ENCODE data around the gene CD79B. TPM values are rescaled to one million over a fixed set of nuclear protein-coding genes. Genes with fewer than 3 reads are reported as not detected.

Gene CD79B
- total RNA-seq, 2 experiments from 2014 or later: 28.4 to 31.6 TPM

DNA sequence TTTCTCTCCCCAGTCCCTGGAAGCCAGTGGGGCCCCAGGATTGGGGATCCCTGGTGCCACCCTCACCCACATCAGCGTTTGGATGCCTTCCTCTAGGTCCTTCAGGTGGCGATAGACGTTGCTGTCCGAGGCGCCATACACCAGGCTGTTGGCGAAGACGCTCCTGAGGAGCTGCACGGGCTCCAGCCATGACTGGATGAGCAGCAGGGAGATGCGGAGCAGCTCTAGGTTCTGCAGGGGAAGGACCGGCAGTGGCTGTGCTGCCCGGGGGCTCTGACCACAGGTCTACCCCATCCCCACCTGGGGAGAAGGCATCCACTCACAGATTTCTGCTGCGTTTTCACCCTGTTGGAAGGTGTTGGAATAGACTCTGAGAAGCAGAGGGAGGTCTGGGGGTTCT lies 51.4 kb downstream of the CD79B start:
- H3K4me1 Mint-ChIP-seq (ENCODE audit: low read depth): no peaks in the 10 kb centered on the region
- H3K9me3 Mint-ChIP-seq: no peaks in the 10 kb centered on the region
- H3K27me3 Mint-ChIP-seq: no peaks in the 10 kb centered on the region
- DNase-seq (no peak), ATAC-seq (no peak)
- H3K36me3 Mint-ChIP-seq (ENCODE audit: low read depth): no peaks in the 10 kb centered on the region
- ChIA-PET CTCF (interaction anchor here (1.0 to 1.3 kb wide), 3 partner anchors 9 to 23 kb away, joined by 3 to 5 read pairs (median 4); no protein-coding TSS in a partner anchor), POLR2A (no interaction called here)
- H3K27ac Mint-ChIP-seq: no peak overlapping the region
- H3K4me3 Mint-ChIP-seq: no peak overlapping the region
- intact Hi-C loops (cut with micrococcal nuclease): no loop called here
- TF ChIP-seq, protein P1, sequence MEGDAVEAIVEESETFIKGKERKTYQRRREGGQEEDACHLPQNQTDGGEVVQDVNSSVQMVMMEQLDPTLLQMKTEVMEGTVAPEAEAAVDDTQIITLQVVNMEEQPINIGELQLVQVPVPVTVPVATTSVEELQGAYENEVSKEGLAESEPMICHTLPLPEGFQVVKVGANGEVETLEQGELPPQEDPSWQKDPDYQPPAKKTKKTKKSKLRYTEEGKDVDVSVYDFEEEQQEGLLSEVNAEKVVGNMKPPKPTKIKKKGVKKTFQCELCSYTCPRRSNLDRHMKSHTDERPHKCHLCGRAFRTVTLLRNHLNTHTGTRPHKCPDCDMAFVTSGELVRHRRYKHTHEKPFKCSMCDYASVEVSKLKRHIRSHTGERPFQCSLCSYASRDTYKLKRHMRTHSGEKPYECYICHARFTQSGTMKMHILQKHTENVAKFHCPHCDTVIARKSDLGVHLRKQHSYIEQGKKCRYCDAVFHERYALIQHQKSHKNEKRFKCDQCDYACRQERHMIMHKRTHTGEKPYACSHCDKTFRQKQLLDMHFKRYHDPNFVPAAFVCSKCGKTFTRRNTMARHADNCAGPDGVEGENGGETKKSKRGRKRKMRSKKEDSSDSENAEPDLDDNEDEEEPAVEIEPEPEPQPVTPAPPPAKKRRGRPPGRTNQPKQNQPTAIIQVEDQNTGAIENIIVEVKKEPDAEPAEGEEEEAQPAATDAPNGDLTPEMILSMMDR (IDR thresholded peaks at IDR 0.05): no peak

Other genes starting within 250 kb of the CD79B start
- gene LIMD2, start 232.2 kb downstream of the CD79B start, total RNA-seq: 100 to 1,000 TPM; 143 to 145 TPM
- gene STRADA, start 190.5 kb downstream of the CD79B start, total RNA-seq: 10 to 100 TPM; 44.8 to 48.8 TPM
- 10 to 100 TPM; 63.0 to 64.4 TPM for gene CCDC47, start 158.7 kb downstream of the CD79B start, total RNA-seq
- 10 to 100 TPM; 91.9 to 96.0 TPM for gene DDX42, start 158.2 kb downstream of the CD79B start, total RNA-seq
- 100 to 1,000 TPM; 155 to 157 TPM for gene PSMC5, start 104.9 kb downstream of the CD79B start, total RNA-seq
- 10 to 100 TPM; 58.3 to 60.9 TPM for gene FTSJ3, start 104.7 kb downstream of the CD79B start, total RNA-seq
- 100 to 1,000 TPM in 1 of 2 experiments, 10 to 100 TPM in 1; 99.4 to 103 TPM for gene SMARCD2, start 89.6 kb downstream of the CD79B start, total RNA-seq
- not detected for gene CSH2, start 58.7 kb downstream of the CD79B start, total RNA-seq
- gene GH2, start 50.4 kb downstream of the CD79B start, total RNA-seq: not detected
- gene CSH1, start 35.8 kb downstream of the CD79B start, total RNA-seq: not detected
- not detected for gene CSHL1, start 21.1 kb downstream of the CD79B start, total RNA-seq
- gene GH1, start 13.5 kb downstream of the CD79B start, total RNA-seq: not detected
- under 1 TPM; 0.20 to 0.23 TPM for gene SCN4A, start 40.6 kb upstream of the CD79B start, total RNA-seq
- gene PRR29, start 66.0 kb upstream of the CD79B start, total RNA-seq: 1 to 10 TPM in 1 of 2 experiments, under 1 TPM in 1; 0.74 to 2.5 TPM
- gene ICAM2, start 88.3 kb upstream of the CD79B start, total RNA-seq: 10 to 100 TPM; 53.3 to 53.7 TPM
- 10 to 100 TPM; 19.2 to 23.6 TPM for gene ERN1, start 197.8 kb upstream of the CD79B start, total RNA-seq

Measured in activated CD8-positive, alpha-beta T cell treated with anti-CD3 and anti-CD28 coated beads for 36 hours (primary cell).